Tibial artery (tissue), 4 donors: Measurements from ENCODE around the gene PBLD.

Experiments
- DNase-seq, 2 donors: peaks; one replicate each; pipeline ENCODE4 v3.0.0-alpha.2; 2019
- H3K27ac ChIP-seq, 2 donors: fragments of 200-600 bp; sonication (generic) in 1 of 2; 1 replicate in 1 of 2; 2 replicates in 1 of 2; pipeline ENCODE4 v1.5.1; 2018 to 2019; ENCODE audit warnings: mild to moderate bottlenecking in 1 of 2
- H3K27me3 ChIP-seq, 2 donors: fragments of 200-600 bp; sonication (generic) in 1 of 2; one replicate each; pipeline versions ENCODE4 v1.5.1 to v1.6.0; 2016 to 2019
- H3K36me3 ChIP-seq, 3 donors: fragments of 200-600 bp; sonication (generic) in 2 of 3; one replicate each; pipeline ENCODE4 v1.5.1; 2016 to 2019; ENCODE audit warnings: mild to moderate bottlenecking in 2 of 3
- H3K4me1 ChIP-seq, 4 donors: fragments of 200-600 bp; sonication (generic) in 2 of 4; 1 replicate in 3 of 4; 2 replicates in 1 of 4; pipeline ENCODE4 v1.5.1; 2016 to 2019
- H3K4me3 ChIP-seq, 2 donors: fragments of 200-600 bp; sonication (generic) in 1 of 2; 1 replicate in 1 of 2; 2 replicates in 1 of 2; pipeline ENCODE4 v1.5.1; 2018 to 2019; ENCODE audit warnings: mild to moderate bottlenecking in 2 of 2
- H3K9me3 ChIP-seq, 3 donors: fragments of 200-600 bp; sonication (generic) in 1 of 3; one replicate each; pipeline ENCODE4 v1.5.1; 2016 to 2019
- CTCF ChIP-seq, 2 experiments: fragments of 200-600 bp in 1 of 2; fragments of 450-650 bp in 1 of 2; IDR thresholded peaks; one replicate each; pipeline ENCODE4 v1.5.1; 2017 to 2019; ENCODE audit warnings: antibody characterized with exemption in 2 of 2, mild to moderate bottlenecking in 1 of 2, moderate library complexity in 1 of 2
- intact Hi-C: fragments of 100-400 bp; cut with DNase I; formaldehyde crosslinking; loops from one replicate; pipeline ENCODE4 v1.15.0; 2023; ENCODE audit warnings: low total_unique reads

Gene PBLD

GRCh38 chr10:68364101-68364886 lies 31.6 kb upstream of the PBLD start:
- no peaks in the 10 kb centered on the region for H3K9me3 ChIP-seq
- H3K4me1 ChIP-seq, result no peaks in the 10 kb centered on the region
- TF ChIP-seq CTCF (IDR thresholded peaks at IDR 0.05), result no peak
- no peak overlapping the region for H3K27ac ChIP-seq
- H3K36me3 ChIP-seq, result peaks cover 34 to 70% (median 60%) of the 10 kb centered on the region in 3 donors
- no peak overlapping the region for H3K4me3 ChIP-seq
- intact Hi-C loops, result no loop called here
- no peaks in the 10 kb centered on the region for H3K27me3 ChIP-seq
- DNase-seq, result no peak

- peaks cover 41 to 76% (median 65%) of the 10 kb centered on the region in 3 donors for H3K36me3 ChIP-seq
- no peaks in the 10 kb centered on the region for H3K27me3 ChIP-seq
- no peak for DNase-seq
- no peak for TF ChIP-seq CTCF (IDR thresholded peaks at IDR 0.05)
- H3K27ac ChIP-seq, result no peak overlapping the region
- intact Hi-C loops, result no loop called here
- no peak overlapping the region for H3K4me3 ChIP-seq
- no peaks in the 10 kb centered on the region for H3K4me1 ChIP-seq
- no peaks in the 10 kb centered on the region for H3K9me3 ChIP-seq
Observed at GRCh38 chr10:68362590-68362989, 29.9 kb upstream of the PBLD start.

GRCh38 chr10:68359189-68359588 lies 26.5 kb upstream of the PBLD start:
- TF ChIP-seq CTCF (IDR thresholded peaks at IDR 0.05), result no peak
- no peaks in the 10 kb centered on the region for H3K27me3 ChIP-seq
- no peak overlapping the region for H3K4me3 ChIP-seq
- H3K9me3 ChIP-seq, result no peaks in the 10 kb centered on the region
- intact Hi-C loops, result no loop called here
- H3K4me1 ChIP-seq, result no peaks in the 10 kb centered on the region
- peaks cover 48 to 89% (median 77%) of the 10 kb centered on the region in 3 donors for H3K36me3 ChIP-seq
- no peak for DNase-seq
- no peak overlapping the region for H3K27ac ChIP-seq

- H3K27ac ChIP-seq, result no peak overlapping the region
- intact Hi-C loops, result no loop called here
- no peak for DNase-seq
- H3K27me3 ChIP-seq, result no peaks in the 10 kb centered on the region
- no peak for TF ChIP-seq CTCF (IDR thresholded peaks at IDR 0.05)
- H3K4me3 ChIP-seq, result no peak overlapping the region
- H3K36me3 ChIP-seq, result peaks cover 46 to 97% (median 69%) of the 10 kb centered on the region in 3 donors
- H3K4me1 ChIP-seq, result no peaks in the 10 kb centered on the region
- H3K9me3 ChIP-seq, result no peaks in the 10 kb centered on the region
Observed at GRCh38 chr10:68353537-68353936, 20.8 kb upstream of the PBLD start.

- DNase-seq, result no peak
- TF ChIP-seq CTCF (IDR thresholded peaks at IDR 0.05), result peak; percentile 44 to 61
- no peaks in the 10 kb centered on the region for H3K27me3 ChIP-seq
- intact Hi-C loops, result no loop called here
- peaks cover 41 to 93% (median 56%) of the 10 kb centered on the region in 3 donors for H3K36me3 ChIP-seq
- H3K9me3 ChIP-seq, result no peaks in the 10 kb centered on the region
- no peaks in the 10 kb centered on the region for H3K4me1 ChIP-seq
- no peak overlapping the region for H3K4me3 ChIP-seq
- no peak overlapping the region for H3K27ac ChIP-seq
Observed at GRCh38 chr10:68348265-68348741, 15.6 kb upstream of the PBLD start.
